Measurements from ENCODE around the gene SIDT1. TPM values are rescaled to one million over a fixed set of nuclear protein-coding genes. Genes with fewer than 3 reads are reported as not detected.
A peak's percentile ranks its signal among the peaks of the same experiment; 100 is the strongest.

The SIDT1 gene
- total RNA-seq, 3 donors from 2014 or later, result 22.4 to 61.2 (median 37.0) TPM

DNA sequence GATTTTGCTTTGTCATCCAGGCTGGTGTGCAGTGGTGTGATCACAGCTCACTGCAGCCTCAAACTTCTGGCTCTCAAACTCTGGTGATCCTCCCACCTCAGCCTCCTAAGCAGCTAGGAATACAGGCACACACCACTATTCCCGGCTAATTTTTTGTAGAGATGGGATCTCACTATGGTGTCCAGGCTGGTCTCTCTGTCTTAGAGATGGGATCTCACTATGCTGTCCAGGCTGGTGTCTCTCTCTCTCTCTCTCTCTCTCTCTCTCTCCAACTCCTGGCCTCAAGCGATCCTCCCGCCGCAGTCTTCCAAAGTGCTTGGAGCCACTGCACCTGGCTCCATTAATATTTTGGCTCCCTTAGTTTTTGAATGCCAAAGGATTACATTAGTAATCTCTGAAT lies 146.4 kb downstream of the SIDT1 start:
- ATAC-seq (no peak), DNase-seq (no peak)
- TF ChIP-seq, protein P1, sequence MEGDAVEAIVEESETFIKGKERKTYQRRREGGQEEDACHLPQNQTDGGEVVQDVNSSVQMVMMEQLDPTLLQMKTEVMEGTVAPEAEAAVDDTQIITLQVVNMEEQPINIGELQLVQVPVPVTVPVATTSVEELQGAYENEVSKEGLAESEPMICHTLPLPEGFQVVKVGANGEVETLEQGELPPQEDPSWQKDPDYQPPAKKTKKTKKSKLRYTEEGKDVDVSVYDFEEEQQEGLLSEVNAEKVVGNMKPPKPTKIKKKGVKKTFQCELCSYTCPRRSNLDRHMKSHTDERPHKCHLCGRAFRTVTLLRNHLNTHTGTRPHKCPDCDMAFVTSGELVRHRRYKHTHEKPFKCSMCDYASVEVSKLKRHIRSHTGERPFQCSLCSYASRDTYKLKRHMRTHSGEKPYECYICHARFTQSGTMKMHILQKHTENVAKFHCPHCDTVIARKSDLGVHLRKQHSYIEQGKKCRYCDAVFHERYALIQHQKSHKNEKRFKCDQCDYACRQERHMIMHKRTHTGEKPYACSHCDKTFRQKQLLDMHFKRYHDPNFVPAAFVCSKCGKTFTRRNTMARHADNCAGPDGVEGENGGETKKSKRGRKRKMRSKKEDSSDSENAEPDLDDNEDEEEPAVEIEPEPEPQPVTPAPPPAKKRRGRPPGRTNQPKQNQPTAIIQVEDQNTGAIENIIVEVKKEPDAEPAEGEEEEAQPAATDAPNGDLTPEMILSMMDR (IDR thresholded peaks at IDR 0.05), result no peak
- Histone ChIP-seq H3K9me3 (no peaks in the 10 kb centered on the region), H3K36me3 (ENCODE audit: low read depth) (no peaks in the 10 kb centered on the region), H3K4me1 (ENCODE audit: low read depth) (no peaks in the 10 kb centered on the region), H3K4me3 (no peak overlapping the region)
- intact Hi-C loops (cut with DNase I, micrococcal nuclease), result no loop called here

Small RNA genes lying within 50 kb of the gene (microRNA-seq; reads per million reads assigned to microRNA genes)
- 8.1 reads per million, percentile 31 among the genes with 10 or more reads in this experiment for gene MIR4446

Other genes starting within 250 kb of the SIDT1 start
- 10 to 100 TPM; 10.8 to 17.5 (median 16.7) TPM for gene CFAP44, start 91.1 kb upstream of the SIDT1 start, total RNA-seq
- gene SPICE1, start 17.4 kb upstream of the SIDT1 start, total RNA-seq, result 10 to 100 TPM; 18.7 to 29.6 (median 27.5) TPM
- 10 to 100 TPM; 24.5 to 31.4 (median 26.7) TPM for gene USF3, start 164.1 kb downstream of the SIDT1 start, total RNA-seq
- 10 to 100 TPM; 74.4 to 99.1 (median 95.9) TPM for gene NAA50, start 213.7 kb downstream of the SIDT1 start, total RNA-seq
- 10 to 100 TPM; 58.7 to 82.6 (median 65.7) TPM for gene ATP6V1A, start 214.5 kb downstream of the SIDT1 start, total RNA-seq